NCI-H446 treated with DMSO at 0.1 percent for 48 hours (cell line): ENCODE data around the gene USF1.
A peak's percentile ranks its signal among the peaks of the same experiment; 100 is the strongest.

ENCODE experiments used
- DNase-seq: peaks from one replicate; lab custom pipeline; 2025; lab: John Stamatoyannopoulos, UW

The USF1 gene

GRCh38 chr1:161045736-161046604 lies at the start of gene USF1:
TSS of gene USF1 (minus strand) at chr1:161045977. CDS start at chr1:161043275, 2,702 bp downstream.
- DNase-seq, result peak; percentile 92

DNA sequence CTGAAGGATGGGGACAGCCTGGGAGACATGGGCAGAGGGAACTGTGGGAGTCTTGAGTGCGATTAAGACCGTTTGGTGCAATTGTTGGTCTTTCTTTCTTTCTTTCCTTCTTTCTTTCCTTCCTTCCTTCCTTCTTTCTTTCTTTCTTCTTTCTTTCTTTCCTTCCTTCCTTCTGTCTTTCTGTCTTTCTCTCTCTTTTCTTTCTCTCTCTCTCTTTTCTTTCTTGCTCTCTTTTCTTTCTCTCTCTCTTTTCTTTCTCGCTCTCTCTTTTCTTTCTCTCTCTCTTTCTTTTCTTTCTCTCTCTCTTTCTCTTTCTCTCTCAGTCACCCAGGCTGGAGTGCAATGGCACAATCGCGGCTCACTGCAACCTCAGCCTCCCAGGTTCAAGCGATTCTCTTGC lies 49.5 kb upstream of the USF1 start:
- DNase-seq, result no peak

- DNase-seq, result no peak
Observed at GRCh38 chr1:161094481-161094880, 48.7 kb upstream of the USF1 start.

GRCh38 chr1:161092621-161093028 lies 46.8 kb upstream of the USF1 start:
- DNase-seq, result no peak

DNA sequence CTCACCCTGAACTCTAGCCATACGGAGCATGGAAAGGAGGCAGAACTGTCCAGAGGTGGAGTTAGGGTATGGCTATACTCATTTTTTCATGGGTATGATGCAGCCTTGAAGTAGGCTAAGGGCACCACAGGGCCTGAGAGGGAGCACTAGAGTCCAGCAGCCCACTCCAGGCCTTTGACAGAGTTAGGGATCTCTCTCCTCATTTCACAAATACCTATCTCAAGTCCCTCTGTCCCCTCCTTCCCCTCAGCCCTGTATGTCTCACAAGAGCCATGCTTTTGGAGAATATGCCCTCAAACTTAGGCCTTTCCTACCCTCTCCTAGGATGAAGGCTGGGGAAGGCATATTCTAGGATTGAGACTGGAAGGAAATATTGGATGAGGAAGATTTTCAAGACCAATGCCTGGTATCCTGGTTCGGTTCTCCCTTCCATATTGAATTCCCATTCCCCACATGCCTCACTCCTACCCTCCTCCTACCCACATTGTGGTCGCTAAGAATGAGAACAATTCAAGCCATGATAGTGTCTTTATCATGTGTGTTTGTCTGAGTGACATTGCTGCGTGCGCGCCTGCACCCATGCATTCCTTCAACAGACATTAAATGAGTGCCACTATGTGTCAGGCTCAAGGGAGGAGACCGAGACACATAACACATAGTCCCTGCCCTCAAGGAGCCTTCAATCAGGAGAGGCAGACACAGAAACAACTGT lies 46.2 kb upstream of the USF1 start:
- no peak for DNase-seq

GRCh38 chr1:161091093-161091492 lies 45.3 kb upstream of the USF1 start:
- DNase-seq, result no peak

DNA sequence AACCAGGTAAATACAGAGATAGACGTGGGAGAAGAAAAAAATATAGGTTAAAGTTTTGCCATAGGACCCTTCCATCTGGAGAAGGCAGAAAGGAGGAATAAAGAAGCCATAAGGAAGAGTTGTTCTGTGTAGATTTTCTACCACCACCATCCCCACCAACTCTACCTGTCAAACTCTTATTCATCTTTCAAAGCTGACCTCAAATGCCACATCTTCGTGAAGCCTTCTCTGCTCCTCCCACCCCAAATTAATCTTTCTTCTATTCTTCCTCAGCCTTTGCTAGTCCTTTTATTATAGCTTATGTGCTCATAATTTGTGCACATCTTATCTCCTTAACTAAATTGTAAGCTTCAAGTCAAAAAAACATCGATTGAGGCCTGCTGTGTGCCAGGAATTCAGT lies 44.8 kb upstream of the USF1 start:
- DNase-seq, result no peak

DNA sequence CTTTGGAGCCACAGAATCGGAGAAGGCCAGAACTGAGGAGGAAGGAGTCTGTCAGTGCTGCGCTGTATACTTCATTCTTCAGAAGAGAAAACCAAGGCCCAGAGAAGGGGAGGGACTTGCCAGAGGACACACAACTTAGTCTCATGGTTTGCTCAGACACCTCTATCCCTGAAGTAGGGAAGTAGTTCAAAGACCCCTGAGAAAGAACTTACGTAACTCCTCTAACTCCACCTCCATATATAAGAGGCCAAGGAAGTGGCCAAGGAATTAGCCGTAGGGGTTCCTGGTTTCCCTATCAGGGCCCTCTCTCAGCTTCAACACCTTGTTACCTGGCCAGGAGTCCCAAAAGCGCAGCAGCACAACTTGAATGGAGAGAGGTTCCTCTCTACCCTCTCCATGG lies 44.2 kb upstream of the USF1 start:
- DNase-seq, result no peak

- no peak for DNase-seq
Observed at GRCh38 chr1:161089251-161089924, 43.6 kb upstream of the USF1 start, which contains the start of gene NECTIN4. TSS of gene NECTIN4 (minus strand) at chr1:161089558. CDS start at chr1:161089296, 262 bp downstream.

DNA sequence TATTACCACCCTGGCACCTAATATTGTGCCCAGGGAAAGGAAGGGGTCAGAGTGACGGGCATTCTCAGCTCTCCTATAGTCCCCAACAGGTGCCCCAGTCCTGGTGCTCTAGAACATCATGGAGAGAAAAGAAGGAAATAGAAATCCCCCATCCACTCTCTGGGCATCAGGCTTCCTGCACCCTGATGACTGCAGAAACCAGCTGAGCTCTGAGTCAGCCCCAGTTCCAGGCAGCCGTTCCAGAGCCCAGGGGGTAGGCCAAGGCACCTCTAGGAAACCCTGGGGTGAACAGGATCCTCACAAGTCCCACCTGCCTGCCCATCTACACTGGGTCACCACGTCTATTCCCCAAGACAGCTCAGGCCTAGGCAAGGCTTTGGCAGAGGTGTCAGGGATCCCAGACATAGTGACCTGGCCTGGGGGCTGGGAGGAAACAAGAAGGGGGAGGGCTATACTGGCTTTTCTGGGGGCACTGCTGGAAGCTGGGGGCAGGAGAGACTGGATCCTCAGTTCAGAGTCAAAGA lies 42.9 kb upstream of the USF1 start:
- DNase-seq, result no peak

GRCh38 chr1:161086457-161086856 lies 40.7 kb upstream of the USF1 start:
- no peak for DNase-seq

DNA sequence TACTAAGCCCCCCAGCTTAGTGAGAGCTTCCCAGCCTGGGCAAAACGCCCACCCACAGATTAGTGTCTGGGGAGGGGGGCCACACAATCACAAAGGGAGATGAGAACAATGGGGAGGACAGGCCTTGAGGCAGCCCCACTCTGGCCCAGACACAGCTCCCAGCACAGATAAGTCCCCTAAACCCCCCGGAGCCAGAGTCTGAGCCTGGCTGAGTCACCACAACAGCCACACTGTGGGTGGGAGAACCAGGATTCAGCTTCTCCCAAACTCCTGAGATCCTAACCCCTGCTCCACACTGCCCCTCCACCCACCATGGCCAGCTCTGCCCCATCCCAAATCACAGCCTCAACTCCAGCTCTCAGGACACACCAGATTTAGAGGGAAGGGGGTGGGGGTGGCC lies 39.4 kb upstream of the USF1 start:
- no peak for DNase-seq

DNA sequence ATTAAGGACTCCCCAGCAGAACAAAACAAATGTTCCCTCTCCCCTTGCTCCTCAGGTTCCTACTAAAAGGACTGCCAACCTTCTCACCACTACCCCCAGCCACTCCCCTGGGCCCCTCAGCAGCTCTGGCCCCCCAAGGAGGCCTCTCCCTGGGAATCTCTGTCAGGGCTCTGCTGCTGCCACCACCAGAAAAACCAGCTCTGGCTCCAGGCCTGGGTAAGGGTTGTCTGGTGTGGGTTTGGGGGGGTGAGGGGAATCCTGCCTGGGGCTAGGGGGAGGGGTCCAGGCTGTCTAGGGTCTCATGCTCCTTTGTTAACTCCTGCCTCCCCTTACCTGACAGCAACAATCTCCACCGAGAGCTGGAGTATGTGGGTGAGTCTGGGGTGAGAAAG lies 38.8 kb upstream of the USF1 start:
- DNase-seq, result no peak

GRCh38 chr1:161083748-161084596 lies 38.2 kb upstream of the USF1 start:
- DNase-seq, result no peak

GRCh38 chr1:161082996-161083747 lies 37.4 kb upstream of the USF1 start:
- no peak for DNase-seq

GRCh38 chr1:161082483-161082882 lies 36.7 kb upstream of the USF1 start:
- DNase-seq, result no peak

GRCh38 chr1:161081519-161081918 lies 35.7 kb upstream of the USF1 start:
- DNase-seq, result no peak

DNA sequence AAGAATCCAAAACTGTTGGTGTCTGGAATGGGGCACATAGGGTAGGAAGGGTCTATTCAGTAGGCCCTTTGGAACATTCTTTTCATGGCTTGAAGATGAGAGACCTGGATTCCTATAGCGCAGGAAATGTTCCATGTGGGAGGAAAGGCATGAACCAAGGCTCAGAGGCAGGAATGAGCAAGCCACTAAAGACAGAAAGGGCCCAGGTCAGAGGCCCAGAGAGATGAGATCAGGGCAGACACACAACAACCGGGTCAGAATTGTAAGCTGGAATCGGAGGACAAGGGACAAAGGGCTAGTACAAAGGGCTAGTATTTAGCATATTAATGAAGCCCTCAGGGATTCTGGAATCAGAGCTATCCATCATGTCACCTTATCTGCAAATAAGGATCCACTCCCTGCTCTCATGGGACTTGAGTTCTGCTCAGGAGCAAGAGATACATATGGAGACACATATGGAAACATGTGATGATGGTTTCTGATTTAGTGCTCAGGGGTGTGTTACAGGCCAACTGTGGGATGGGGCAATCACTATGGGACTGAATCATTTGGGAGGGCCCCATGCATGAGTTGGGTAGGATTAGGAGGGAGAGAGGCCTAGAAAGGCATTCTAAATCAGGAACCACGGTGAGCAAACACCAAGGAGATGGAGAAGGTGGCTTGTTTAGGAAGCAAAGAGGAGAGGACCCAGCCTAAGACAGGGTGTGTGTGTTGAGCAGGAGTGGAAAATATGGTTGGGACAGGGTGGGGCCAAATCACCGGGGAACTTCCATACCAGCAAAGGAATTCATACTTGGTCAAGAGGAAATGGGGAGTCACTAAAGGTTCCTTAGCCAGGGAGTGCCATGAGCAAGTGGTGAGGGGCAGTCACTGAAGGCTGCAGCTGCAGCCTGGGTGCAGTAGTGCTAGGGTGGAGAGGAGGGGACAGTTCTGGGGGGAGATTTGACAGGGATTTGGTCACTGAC lies 34.9 kb upstream of the USF1 start:
- DNase-seq, result no peak

GRCh38 chr1:161079436-161080110 lies 33.8 kb upstream of the USF1 start:
- no peak for DNase-seq
